ENCODE data around the gene SCFD1. TPM values are rescaled to one million over a fixed set of nuclear protein-coding genes. Genes with fewer than 3 reads are reported as not detected.
"Not testable (repeated sequence)": the region's sequence is repeated elsewhere in the genome, so short reads cannot be mapped to it uniquely, and the experiment has no call there.

The SCFD1 gene
- total RNA-seq, 1 donor from 2014 or later = 34.8 TPM

GRCh38 chr14:30603402-30603801 lies 18.7 kb upstream of the SCFD1 start:
- no peak for DNase-seq
- Histone ChIP-seq H3K9me3 (replicated peaks) (no peaks in the 10 kb centered on the region), H3K4me3 (no peak overlapping the region), H3K27ac (replicated peaks) (no peak overlapping the region), H3K36me3 (peaks cover 52% of the 10 kb centered on the region), H3K27me3 (ENCODE audit: low read depth) (no peaks in the 10 kb centered on the region), H3K4me1 (no peaks in the 10 kb centered on the region)
- intact Hi-C loops (cut with micrococcal nuclease) = no loop called here
- TF ChIP-seq CTCF (IDR thresholded peaks at IDR 0.05; ENCODE audit: borderline replicate concordance) = no peak

- H3K4me1 ChIP-seq; H3K27me3 ChIP-seq (ENCODE audit: low read depth); H3K4me3 ChIP-seq; H3K9me3 ChIP-seq (replicated peaks); DNase-seq; intact Hi-C loops (cut with micrococcal nuclease); H3K27ac ChIP-seq (replicated peaks): not testable (repeated sequence)
- peaks cover 44% of the 10 kb centered on the region for H3K36me3 ChIP-seq
Measured at GRCh38 chr14:30604696-30605095, 17.4 kb upstream of the SCFD1 start.

- no peaks in the 10 kb centered on the region for H3K27me3 ChIP-seq (ENCODE audit: low read depth)
- intact Hi-C loops (cut with micrococcal nuclease) = no loop called here
- DNase-seq = no peak
- no peak overlapping the region for H3K4me3 ChIP-seq
- peaks cover 5% of the 10 kb centered on the region for H3K4me1 ChIP-seq
- no peak for TF ChIP-seq CTCF (IDR thresholded peaks at IDR 0.05; ENCODE audit: borderline replicate concordance)
- H3K9me3 ChIP-seq (replicated peaks) = no peaks in the 10 kb centered on the region
- H3K36me3 ChIP-seq = peaks cover 23% of the 10 kb centered on the region
- no peak overlapping the region for H3K27ac ChIP-seq (replicated peaks)
Measured at GRCh38 chr14:30607156-30607780, 14.9 kb upstream of the SCFD1 start.

- no peak overlapping the region for H3K27ac ChIP-seq (replicated peaks)
- peaks cover 10% of the 10 kb centered on the region for H3K36me3 ChIP-seq
- intact Hi-C loops (cut with micrococcal nuclease) = no loop called here
- TF ChIP-seq CTCF (IDR thresholded peaks at IDR 0.05; ENCODE audit: borderline replicate concordance) = no peak
- no peaks in the 10 kb centered on the region for H3K27me3 ChIP-seq (ENCODE audit: low read depth)
- no peak for DNase-seq
- no peak overlapping the region for H3K4me3 ChIP-seq
- no peaks in the 10 kb centered on the region for H3K9me3 ChIP-seq (replicated peaks)
- H3K4me1 ChIP-seq = peaks cover 5% of the 10 kb centered on the region
Measured at GRCh38 chr14:30608533-30609006, 13.5 kb upstream of the SCFD1 start.

GRCh38 chr14:30610787-30611343 lies 11.3 kb upstream of the SCFD1 start:
- Histone ChIP-seq H3K27me3 (ENCODE audit: low read depth) (no peaks in the 10 kb centered on the region), H3K4me1 (peaks cover 5% of the 10 kb centered on the region), H3K36me3 (peaks cover 3% of the 10 kb centered on the region), H3K4me3 (no peak overlapping the region), H3K27ac (replicated peaks) (no peak overlapping the region), H3K9me3 (replicated peaks) (no peaks in the 10 kb centered on the region)
- peak; percentile 38 for TF ChIP-seq CTCF (IDR thresholded peaks at IDR 0.05; ENCODE audit: borderline replicate concordance)
- intact Hi-C loops (cut with micrococcal nuclease) = no loop called here
- no peak for DNase-seq

GRCh38 chr14:30614155-30614554 lies 8.0 kb upstream of the SCFD1 start:
- no peak overlapping the region for H3K4me3 ChIP-seq
- H3K36me3 ChIP-seq = peaks cover 8% of the 10 kb centered on the region
- no peak for DNase-seq
- intact Hi-C loops (cut with micrococcal nuclease) = no loop called here
- TF ChIP-seq CTCF (IDR thresholded peaks at IDR 0.05; ENCODE audit: borderline replicate concordance) = no peak
- peaks cover 5% of the 10 kb centered on the region for H3K4me1 ChIP-seq
- H3K27me3 ChIP-seq (ENCODE audit: low read depth) = no peaks in the 10 kb centered on the region
- no peaks in the 10 kb centered on the region for H3K9me3 ChIP-seq (replicated peaks)
- H3K27ac ChIP-seq (replicated peaks) = no peak overlapping the region
